Islet of Langerhans (tissue), 1 donor: Measurements from ENCODE around the gene DSCAM.
"Not testable (repeated sequence)": the region's sequence is repeated elsewhere in the genome, so short reads cannot be mapped to it uniquely, and the experiment has no call there.

Experiments used
- FAIRE-seq: peaks from one replicate; lab custom pipeline; 2011; peaks lifted over from hg19 to GRCh38; lab: Jason Lieb, UNC

The DSCAM gene

DNA sequence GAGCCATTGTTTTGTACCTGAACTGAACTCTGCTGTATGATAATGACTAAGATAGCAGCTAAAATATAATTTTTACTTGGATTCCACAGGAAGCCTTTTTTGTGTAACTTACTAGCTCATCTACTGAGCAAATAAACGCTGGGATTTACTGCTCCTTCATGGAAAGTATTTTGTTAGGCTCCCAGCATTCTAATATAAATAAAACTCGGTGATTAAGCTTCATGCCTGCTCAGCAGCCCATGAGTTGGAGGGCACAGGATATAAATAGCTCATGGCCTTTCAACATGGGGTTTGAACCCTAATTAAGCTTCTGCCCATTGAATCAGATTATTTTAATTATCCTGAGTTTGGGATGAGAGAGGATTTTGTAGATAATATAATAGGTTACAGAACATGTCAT lies 799.7 kb downstream of the DSCAM start:
- FAIRE-seq: no peak

DNA sequence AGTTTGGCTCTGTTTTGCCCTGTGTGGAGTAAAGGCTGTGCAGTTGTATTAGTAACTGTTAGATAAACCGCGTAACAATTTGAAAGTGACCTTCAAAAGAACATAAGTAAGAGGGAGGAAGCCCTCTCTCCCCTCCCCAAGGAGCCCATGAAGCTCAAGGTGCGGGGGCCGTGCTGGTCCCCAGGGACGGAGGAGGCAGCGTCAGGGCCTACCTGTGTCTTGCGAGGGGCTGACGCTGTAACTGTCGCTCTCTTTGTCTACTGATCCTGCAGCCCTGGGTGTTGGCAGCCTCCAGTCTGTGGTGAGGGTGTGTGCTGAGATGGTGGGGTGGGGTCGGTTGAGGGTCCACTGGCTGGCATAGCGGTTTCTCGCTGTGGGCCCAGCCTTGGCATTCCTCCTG lies 803.1 kb downstream of the DSCAM start:
- FAIRE-seq: no peak

GRCh38 chr21:40043423-40043822 lies 803.5 kb downstream of the DSCAM start:
- no peak for FAIRE-seq

GRCh38 chr21:40041446-40041845 lies 805.5 kb downstream of the DSCAM start:
- no peak for FAIRE-seq

GRCh38 chr21:40033156-40033782 lies 813.7 kb downstream of the DSCAM start:
- not testable (repeated sequence) for FAIRE-seq

DNA sequence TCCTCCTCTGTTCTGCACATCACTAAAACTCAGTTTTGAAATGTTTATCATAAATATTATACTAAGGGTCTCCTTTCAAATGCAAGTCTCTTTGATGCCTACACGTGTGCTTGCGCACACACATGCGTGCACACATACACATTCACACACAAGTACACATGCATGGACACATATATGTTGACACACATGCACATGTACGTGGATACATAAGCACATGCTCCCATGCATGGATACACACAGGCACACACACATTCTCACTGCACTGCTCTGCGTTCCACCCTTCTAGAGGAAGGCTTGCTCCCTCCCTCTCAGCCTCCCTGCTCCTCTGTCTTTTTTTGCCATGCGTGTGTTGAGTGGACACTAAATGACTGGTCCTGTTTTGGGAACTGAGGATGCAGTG lies 817.1 kb downstream of the DSCAM start:
- FAIRE-seq: no peak

DNA sequence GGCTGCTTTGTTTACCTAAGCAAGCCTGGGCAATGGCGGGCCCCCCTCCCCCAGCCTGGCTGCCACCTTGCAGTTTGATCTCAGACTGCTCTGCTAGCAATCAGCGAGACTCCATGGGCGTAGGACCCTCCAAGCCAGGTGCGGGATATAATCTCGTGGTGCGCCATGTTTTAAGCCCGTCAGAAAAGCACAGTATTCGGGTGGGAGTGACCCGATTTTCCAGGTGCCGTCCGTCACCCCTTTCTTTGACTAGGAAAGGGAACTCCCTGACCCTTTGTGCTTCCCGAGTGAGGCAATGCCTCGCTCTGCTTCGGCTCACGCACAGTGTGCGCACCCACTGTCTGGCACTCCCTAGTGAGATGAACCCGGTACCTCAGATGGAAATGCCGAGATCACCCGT lies 818.6 kb downstream of the DSCAM start:
- not testable (repeated sequence) for FAIRE-seq

- FAIRE-seq: no peak
These were observed 825.2 kb downstream of the DSCAM start for GRCh38 chr21:40021558-40022351.

DNA sequence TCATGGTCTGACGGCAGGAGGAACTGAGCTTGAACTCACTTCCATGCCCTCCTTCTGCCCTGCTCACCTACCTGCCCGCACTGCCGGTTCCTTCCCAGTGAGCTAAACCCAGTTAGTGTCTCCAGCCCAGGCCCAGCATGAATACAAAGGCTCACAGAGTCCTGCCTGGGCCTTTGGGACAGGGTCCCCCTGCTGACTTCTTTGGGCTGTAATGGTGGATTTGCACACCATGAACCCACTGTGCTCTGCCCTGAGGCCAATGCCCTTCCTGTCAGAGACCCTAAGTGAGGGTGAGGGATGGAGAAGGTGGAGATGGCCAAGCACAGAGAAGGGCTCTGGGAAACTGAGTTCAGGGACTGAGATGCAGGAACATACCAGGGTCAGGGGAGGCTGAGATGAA lies 826.3 kb downstream of the DSCAM start:
- FAIRE-seq: no peak

- no peak for FAIRE-seq
These were observed 828.0 kb downstream of the DSCAM start for GRCh38 chr21:40018871-40019475.

DNA sequence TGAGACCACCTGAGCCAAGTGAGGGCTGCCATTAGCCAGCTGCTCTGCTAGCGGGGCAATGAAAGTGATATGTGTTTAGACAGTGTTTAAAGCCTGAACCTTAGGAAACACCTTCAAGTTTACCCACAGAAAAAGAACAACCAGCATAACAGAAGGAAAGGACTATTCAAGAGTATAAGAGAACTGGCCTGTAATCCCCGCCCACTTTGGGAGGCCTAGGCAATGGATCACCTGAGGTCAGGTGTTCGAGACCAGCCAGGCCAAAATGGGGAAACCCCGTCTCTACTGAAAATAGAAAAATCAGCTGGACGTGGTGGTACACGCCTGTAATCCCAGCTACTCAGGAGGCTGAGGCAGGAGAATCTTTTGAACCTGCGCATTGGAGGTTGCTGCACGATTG lies 830.3 kb downstream of the DSCAM start:
- FAIRE-seq: no peak

DNA sequence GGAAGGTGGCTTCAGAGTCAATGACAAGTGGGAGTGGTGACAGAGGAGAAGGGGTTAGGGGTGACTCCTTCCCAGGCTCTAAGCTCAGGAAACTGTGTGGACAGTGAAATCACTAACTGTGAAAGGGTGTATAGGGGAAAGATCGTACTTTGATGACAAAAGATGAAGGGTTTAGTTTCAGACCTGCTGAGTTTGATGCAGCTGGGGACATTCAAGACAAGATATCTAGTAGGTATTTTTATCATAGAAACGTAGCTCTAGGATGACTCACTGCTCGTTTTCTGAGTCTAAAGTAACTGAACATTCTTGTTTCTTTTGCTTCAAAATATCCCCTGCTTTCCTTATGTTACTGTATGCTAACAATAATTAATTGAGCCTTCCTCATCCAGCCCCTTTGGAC lies 830.7 kb downstream of the DSCAM start:
- no peak for FAIRE-seq

DNA sequence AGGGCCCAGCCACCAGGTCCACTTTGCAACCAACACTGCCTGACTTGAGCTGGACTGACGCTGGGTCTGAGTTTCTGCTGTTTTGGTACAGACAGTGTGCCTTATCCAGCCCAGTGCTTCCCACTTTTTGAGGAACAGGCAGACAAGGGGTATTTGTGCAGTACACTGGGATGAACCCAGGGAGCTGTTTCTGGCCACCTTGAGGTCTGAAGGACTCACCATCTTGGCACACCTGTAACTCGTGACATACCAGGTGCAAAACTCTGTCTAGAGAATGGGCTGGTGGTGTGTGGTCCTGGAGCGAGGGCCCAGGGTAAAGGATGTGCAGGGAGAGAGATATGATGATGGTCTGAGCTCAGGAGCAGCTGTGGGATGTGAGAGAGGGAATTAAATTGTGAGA lies 831.1 kb downstream of the DSCAM start:
- FAIRE-seq: no peak

DNA sequence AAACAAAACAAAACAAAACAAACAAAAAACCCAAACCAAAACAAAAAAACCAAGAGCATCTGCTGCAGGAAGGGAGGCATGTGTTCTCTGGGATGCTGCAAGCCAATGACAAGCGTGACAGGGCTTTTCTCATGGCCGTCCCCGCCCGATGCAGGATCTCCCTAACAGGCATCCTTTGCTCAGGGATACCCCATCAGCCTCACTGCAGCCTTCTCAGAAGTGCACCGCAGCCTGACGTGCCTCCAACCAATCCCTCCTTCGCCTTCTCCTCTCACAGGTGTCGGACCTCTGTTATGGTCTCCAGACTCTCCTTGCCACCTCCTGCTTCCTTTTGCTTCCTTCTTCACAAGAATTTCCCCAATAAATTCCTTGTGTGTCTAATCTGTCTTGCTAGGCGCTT lies 832.6 kb downstream of the DSCAM start:
- no peak for FAIRE-seq

DNA sequence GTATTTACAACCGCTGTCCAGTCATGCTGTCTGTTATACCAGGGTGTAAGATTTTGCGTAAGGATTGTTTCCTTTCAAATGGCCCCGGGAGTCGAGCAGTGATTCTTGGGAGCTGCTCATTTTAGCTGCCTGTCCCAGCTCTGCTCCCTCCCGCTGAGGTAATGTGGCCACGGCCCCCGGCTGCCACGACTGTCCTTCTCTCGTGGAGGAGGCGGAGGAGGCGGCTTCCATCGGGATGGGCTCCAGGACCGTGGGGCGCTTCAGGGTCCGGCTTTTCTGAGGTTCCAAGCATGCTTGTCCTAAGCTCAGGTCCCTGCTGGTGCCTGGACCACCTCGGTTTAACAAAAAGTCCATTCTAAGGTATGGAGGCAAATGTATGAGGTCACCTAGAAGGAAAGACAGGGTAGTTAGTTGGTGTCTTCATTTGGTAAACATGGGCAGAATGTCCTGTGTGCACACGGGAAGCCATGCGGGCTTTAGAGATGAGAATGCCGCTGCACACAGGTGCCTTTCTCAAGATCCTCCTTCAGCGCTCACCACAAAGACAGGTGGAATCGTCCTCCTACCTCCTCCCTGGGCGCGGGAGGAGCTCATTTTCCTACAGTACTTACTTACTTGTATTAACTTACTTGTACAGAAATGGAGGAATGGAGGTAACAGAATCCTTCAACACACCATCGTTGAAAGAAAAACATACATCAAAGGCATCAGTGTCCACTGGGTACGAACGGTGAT lies 833.8 kb downstream of the DSCAM start:
- FAIRE-seq: no peak

- no peak for FAIRE-seq
These were observed 835.6 kb downstream of the DSCAM start for GRCh38 chr21:40011371-40011770.

DNA sequence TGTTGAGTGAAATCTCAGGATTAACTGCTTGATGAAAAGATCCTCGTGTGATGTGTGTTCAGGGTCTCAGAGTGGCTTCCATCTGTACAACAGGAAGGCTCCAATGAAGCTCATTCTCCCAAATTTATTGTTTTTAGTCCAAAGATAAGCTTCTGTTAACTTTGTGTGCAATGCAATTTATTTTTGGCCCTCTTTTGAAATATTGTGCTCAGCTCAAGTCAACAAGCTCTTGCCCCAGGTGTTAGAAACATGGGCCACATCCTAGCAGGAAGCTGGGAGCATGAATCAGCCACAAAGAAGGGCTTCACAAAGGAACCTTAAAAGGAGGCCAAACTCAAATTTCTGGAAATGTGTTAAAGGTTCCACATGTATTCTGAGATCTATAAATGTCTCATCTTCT lies 844.0 kb downstream of the DSCAM start:
- FAIRE-seq: no peak

DNA sequence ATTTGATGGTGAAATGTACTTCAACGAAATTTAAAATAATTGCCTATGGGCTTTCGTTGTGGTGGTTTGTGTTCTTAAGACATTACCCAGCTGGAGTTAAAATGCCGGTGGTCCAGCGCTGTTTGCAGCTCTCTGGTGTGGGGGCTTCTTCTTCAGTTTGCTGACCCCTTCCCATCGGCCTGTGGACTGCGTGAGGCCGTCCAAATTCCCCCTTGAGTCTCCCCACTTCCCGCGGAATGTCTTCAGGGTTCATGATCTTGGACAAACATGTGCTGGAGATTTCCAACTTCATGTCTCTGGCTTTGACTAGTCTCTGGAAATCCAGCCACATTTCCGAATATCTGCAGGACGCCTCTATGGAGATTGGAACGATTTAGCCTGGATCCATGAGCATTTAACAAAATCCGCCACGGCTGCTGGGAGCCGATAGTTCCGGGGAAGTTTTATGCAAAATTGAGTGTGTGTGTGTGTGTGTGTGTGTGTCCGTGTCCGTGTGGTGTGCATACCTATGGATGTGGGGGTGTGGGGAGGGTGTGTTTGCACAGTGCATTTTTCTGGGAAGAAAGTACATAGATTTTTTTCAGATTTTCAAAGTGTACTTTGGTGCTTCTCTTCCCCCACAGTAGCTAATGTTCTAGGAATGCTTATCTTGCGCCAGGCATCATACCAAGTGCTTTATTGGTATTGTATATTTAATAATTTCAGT lies 862.5 kb downstream of the DSCAM start:
- no peak for FAIRE-seq

DNA sequence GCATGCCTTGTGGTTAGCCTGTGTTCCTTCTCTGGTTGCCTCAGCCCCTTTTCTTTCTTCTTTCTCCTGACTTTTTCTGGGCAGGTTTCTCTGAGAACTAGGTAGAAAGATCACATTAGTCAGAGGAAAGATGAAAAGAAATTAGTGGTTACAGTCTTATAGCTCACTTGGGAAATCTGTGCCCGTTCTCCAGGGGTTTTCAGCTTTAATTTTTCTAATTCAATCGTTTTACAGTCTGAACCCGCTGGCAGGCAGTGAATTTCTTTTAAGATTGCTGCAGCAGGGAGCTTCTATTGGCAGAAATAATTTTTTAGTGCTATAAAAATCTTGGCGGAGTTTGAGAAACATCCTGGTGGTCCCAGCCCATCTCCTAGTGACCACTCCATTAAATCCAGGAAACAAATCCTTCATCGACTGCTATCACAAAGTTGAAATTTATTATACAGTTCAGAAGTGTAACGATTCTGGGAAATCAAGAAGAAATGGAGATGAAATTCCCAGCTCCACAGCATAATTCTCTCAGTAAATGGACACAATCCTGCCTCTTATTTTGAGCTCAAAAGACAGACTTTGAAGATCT lies 866.6 kb downstream of the DSCAM start:
- FAIRE-seq: no peak

DNA sequence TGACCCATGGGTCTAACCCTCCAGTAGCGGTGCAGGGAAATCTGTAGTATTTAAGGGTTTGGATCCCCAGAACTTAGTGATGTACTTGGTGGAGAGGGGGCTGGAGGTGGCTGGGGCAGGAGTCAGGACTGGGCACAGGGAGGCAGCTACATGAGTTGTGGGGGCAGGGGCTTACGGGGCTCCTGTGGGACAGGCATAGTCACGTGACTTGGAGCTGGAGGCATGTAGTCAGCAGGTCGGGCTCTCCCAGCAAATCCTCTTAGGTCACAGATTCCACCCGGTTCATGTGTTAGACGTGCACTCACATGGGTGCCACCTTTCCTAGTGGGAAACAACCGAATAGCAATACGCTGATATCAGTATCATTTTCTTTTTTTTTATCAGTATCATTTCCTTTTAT lies 867.6 kb downstream of the DSCAM start:
- FAIRE-seq: no peak

- no peak for FAIRE-seq
These were observed 870.2 kb downstream of the DSCAM start for GRCh38 chr21:39976800-39977199.
